K562 (cell line): ENCODE results near the gene RALA. TPM values are rescaled to one million over a fixed set of nuclear protein-coding genes. Genes with fewer than 3 reads are reported as not detected.

Source experiments
- ARID1B ChIP-seq: fragments of 450-650 bp; IDR thresholded peaks from 2 replicates; pipeline ENCODE4 v1.6.1; 2016; ENCODE audit warnings: antibody characterized with exemption, mild to moderate bottlenecking, inconsistent platforms
- ATF1 ChIP-seq, 2 experiments: fragments of 450-650 bp in 1 of 2; IDR thresholded peaks; 2 replicates each; pipeline ENCODE4 v1.6.1; 2016; ENCODE audit warnings: missing compliant biosample characterization in 1 of 2, missing genetic modification characterization in 1 of 2
- CBFA2T3 ChIP-seq: fragments of 450-650 bp; IDR thresholded peaks from 2 replicates; pipeline ENCODE4 v1.6.1; 2017
- ESRRA ChIP-seq: fragments of 450-650 bp; IDR thresholded peaks from 2 replicates; pipeline ENCODE4 v1.6.1; 2014; ENCODE audit warnings: low read depth, mild to moderate bottlenecking, moderate library complexity, borderline replicate concordance
- FOXK2 ChIP-seq, 2 experiments: fragments of 450-650 bp; IDR thresholded peaks in 1 of 2; conservative IDR thresholded peaks in 1 of 2; 2 replicates each; pipeline ENCODE4 v1.6.1; 2016; ENCODE audit warnings: low read depth in 2 of 2, mild to moderate bottlenecking in 1 of 2
- NELFE ChIP-seq: IDR thresholded peaks from 2 replicates; pipeline ENCODE4 v1.6.1; 2011; ENCODE audit warnings: mild to moderate bottlenecking; ENCODE audit not compliant: insufficient read depth, insufficient read length
- PTRF ChIP-seq: fragments of 450-650 bp; IDR thresholded peaks from 2 replicates; pipeline ENCODE4 v1.6.1; 2016; ENCODE audit warnings: mild to moderate bottlenecking, missing genetic modification characterization, missing compliant biosample characterization
- SMARCA4 ChIP-seq: fragments of 450-650 bp; IDR thresholded peaks from 2 replicates; pipeline ENCODE4 v1.6.1; 2016
- SRSF3 ChIP-seq: fragments of 200-400 bp; formaldehyde crosslinking; IDR thresholded peaks from 2 replicates; pipeline ENCODE4 v1.6.1; 2016; ENCODE audit warnings: mild to moderate bottlenecking, low read length, moderate library complexity; ENCODE audit not compliant: insufficient read depth
- TCF3 ChIP-seq: sonication (generic); formaldehyde crosslinking; IDR thresholded peaks from 2 replicates; pipeline ENCODE4 v1.4.0; 2020; ENCODE audit warnings: mild to moderate bottlenecking, missing genetic modification reagents
- TEAD4 ChIP-seq, 2 experiments: sonication (generic) in 1 of 2; formaldehyde crosslinking in 1 of 2; IDR thresholded peaks; 2 replicates each; pipeline versions ENCODE4 v1.6.1 to v1.8.0; 2012 to 2022; ENCODE audit warnings: borderline replicate concordance in 1 of 2, inconsistent platforms in 1 of 2, low read length in 1 of 2, mild to moderate bottlenecking in 1 of 2, missing genetic modification reagents in 1 of 2
- ZNF24 ChIP-seq: fragments of 450-650 bp; IDR thresholded peaks from 2 replicates; pipeline ENCODE4 v1.6.1; 2016
- ZNF561 ChIP-seq: fragments of 450-650 bp; formaldehyde crosslinking; conservative IDR thresholded peaks from 2 replicates; pipeline ENCODE4 v1.4.0; 2020; ENCODE audit warnings: mild to moderate bottlenecking, moderate library complexity
- ZSCAN29 ChIP-seq: fragments of 450-650 bp; IDR thresholded peaks from 2 replicates; pipeline ENCODE4 v1.6.1; 2017
- ZSCAN32 ChIP-seq: fragments of 450-650 bp; formaldehyde crosslinking; IDR thresholded peaks from 2 replicates; pipeline ENCODE4 v1.4.0; 2020; ENCODE audit warnings: mild to moderate bottlenecking, moderate library complexity
- polyA plus RNA-seq, 8 experiments: library from polyadenylated mRNA; depleted of rRNA in 4 of 8; stranded (reverse) in 5 of 8; unstranded in 3 of 8; fragments of >200 nt; fragmentation: Nextera tagmentation in 2 of 8; fragmentation: Illumina TruSeq in 1 of 8; extraction: Ambion mirVana in 2 of 8; extraction: Trizol in 1 of 8; gene quantifications; 2 replicates each; pipeline versions ENCODE4 v1.2.1 to v1.2.3, GENCODE V29; 2011 to 2014; ENCODE audit warnings: inconsistent platforms in 1 of 8, missing spikeins in 1 of 8
- total RNA-seq, 7 experiments: library from RNA; depleted of rRNA in 6 of 7; stranded (reverse); fragments of >200 nt in 6 of 7; fragmentation: Illumina TruSeq in 2 of 7; extraction: Trizol in 2 of 7; gene quantifications; 2 replicates each; pipeline versions ENCODE4 v1.2.1 to v1.2.3, GENCODE V29; 2011 to 2021; ENCODE audit warnings: low replicate concordance in 1 of 7
- TF ChIP-seq, protein P1 (sequence below), 2 experiments: fragments of 450-650 bp; IDR thresholded peaks; 2 replicates each; pipeline ENCODE4 v1.6.1; 2016

RALA gene
- total and polyA plus RNA-seq, 9 of the 15 experiments (the other 6 are each of a cell fraction or from before 2014, with no cell fraction given): 7.2 to 28.0 (median 25.7) TPM

DNA sequence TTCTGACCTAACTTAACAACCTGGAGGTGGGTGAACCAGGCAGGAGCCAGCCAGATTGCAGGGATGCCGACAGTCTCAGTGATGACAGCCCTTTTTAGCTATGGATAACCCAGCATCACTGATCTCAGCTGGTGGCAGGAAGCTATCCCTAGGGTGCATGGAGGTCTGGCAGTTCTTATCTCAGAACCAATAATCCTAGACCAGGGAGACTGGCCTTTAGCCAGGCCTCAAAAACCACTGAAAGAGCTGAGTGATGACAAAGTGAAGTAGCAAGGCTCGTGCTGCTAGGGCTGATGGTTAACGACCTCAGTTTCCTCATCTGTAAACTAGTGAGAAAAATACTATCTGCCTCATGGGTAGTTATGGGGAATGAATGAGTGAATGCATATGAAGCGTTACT lies 112.5 kb downstream of the RALA start (continued):
- peak; percentile 67 for TF ChIP-seq TEAD4 (IDR thresholded peaks at IDR 0.05; ENCODE audit: low read length)
- no peak for TF ChIP-seq TEAD4 (CRISPR knock-in tag; IDR thresholded peaks at IDR 0.05; ENCODE audit: borderline replicate concordance)
- no peak for TF ChIP-seq SRSF3
- TF ChIP-seq TCF3 (CRISPR knock-in tag): peak; percentile 67
- no peak for TF ChIP-seq ZNF24
- no peak for TF ChIP-seq ZNF561
- TF ChIP-seq CBFA2T3: peak; percentile 81
- TF ChIP-seq SMARCA4: peak; percentile 24; the same call in 1 of the 2 replicates
- TF ChIP-seq, protein P1, sequence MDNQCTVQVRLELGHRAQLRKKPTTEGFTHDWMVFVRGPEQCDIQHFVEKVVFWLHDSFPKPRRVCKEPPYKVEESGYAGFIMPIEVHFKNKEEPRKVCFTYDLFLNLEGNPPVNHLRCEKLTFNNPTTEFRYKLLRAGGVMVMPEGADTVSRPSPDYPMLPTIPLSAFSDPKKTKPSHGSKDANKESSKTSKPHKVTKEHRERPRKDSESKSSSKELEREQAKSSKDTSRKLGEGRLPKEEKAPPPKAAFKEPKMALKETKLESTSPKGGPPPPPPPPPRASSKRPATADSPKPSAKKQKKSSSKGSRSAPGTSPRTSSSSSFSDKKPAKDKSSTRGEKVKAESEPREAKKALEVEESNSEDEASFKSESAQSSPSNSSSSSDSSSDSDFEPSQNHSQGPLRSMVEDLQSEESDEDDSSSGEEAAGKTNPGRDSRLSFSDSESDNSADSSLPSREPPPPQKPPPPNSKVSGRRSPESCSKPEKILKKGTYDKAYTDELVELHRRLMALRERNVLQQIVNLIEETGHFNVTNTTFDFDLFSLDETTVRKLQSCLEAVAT (IDR thresholded peaks at IDR 0.05): peak in 1 of 2 experiments; percentile 85; a peak in 2 of 4 replicates
- TF ChIP-seq ARID1B: peak; percentile 44; the same call in 1 of the 2 replicates
- no peak for TF ChIP-seq PTRF
- no peak for TF ChIP-seq FOXK2 (conservative IDR thresholded peaks at IDR 0.05 in 1 of 2, IDR thresholded peaks at IDR 0.05 in 1 of 2; ENCODE audit: low read depth in 2 of 2)
- TF ChIP-seq ATF1 (CRISPR knock-in tag; IDR thresholded peaks at IDR 0.05): no peak
- TF ChIP-seq ATF1 (tag; IDR thresholded peaks at IDR 0.05): peak; percentile 12; the same call in 1 of the 2 replicates
- TF ChIP-seq NELFE: no peak
- no peak for TF ChIP-seq ZSCAN29
- TF ChIP-seq ZSCAN32: no peak
- TF ChIP-seq ESRRA: peak; percentile 70; the same call in 1 of the 2 replicates
